Measurements from ENCODE around the gene TBX15. TPM values are rescaled to one million over a fixed set of nuclear protein-coding genes. Genes with fewer than 3 reads are reported as not detected.

The TBX15 gene
- total RNA-seq (2022; extraction: Qiagen RNA extraction), result 0.02 to 0.07 TPM (median 0.05 TPM) in 5 replicates

GRCh38 chr1:118988186-118989005 lies at the start of gene TBX15:
Gene TBX15 (minus strand): TSS chr1:118988343. CDS start chr1:118987795, 548 bp downstream.

Other genes with a start within 250 kb of the TBX15 start
- 4.7 to 6.6 TPM (median 5.8 TPM) in 5 replicates for gene WARS2, start 152.3 kb upstream of the TBX15 start, total RNA-seq (2022; extraction: Qiagen RNA extraction)